Astrocyte of the cerebellum (primary cell): ENCODE results near the gene ABCB8.

Experiments used
- DNase-seq: peaks from one replicate; pipeline ENCODE4 v3.0.0-alpha.2; 2011; ENCODE audit warnings: low read depth
- H3K4me3 ChIP-seq: 2 replicates; pipeline ENCODE4 v1.5.1; 2011; ENCODE audit warnings: mild to moderate bottlenecking, low read depth, low read length, moderate library complexity
- in situ Hi-C: cut with HindIII; loops from 2 replicates; pipeline ENCODE4 v1.10.0; 2017; ENCODE audit warnings: low sequenced_read_pairs
- TF ChIP-seq, protein P1 (sequence below): IDR thresholded peaks from 2 replicates; pipeline ENCODE4 v1.5.1; 2012; ENCODE audit warnings: low read length, low read depth, moderate library complexity, mild to moderate bottlenecking; ENCODE audit errors: missing control alignments

Gene ABCB8

DNA sequence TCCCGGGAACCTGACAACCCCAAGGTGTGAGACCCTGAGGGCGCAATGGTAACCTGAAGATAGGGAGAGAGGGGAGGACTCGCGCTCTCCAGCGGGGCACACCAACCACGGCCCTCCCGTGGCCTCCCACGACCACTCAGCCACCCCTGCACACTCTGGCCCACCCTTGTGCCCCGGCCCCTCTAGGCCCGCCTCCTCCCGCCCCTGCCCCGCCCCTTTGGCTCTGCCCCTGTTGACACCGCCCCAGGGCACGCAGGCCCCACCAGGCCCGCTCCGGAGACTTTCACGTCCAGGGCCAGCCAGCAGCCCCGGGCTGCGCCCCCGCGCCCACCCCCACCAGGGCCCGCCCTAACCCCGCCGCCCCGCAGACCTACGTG lies 14.9 kb upstream of the ABCB8 start:
- TF ChIP-seq, protein P1, sequence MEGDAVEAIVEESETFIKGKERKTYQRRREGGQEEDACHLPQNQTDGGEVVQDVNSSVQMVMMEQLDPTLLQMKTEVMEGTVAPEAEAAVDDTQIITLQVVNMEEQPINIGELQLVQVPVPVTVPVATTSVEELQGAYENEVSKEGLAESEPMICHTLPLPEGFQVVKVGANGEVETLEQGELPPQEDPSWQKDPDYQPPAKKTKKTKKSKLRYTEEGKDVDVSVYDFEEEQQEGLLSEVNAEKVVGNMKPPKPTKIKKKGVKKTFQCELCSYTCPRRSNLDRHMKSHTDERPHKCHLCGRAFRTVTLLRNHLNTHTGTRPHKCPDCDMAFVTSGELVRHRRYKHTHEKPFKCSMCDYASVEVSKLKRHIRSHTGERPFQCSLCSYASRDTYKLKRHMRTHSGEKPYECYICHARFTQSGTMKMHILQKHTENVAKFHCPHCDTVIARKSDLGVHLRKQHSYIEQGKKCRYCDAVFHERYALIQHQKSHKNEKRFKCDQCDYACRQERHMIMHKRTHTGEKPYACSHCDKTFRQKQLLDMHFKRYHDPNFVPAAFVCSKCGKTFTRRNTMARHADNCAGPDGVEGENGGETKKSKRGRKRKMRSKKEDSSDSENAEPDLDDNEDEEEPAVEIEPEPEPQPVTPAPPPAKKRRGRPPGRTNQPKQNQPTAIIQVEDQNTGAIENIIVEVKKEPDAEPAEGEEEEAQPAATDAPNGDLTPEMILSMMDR = no peak
- peak overlapping the region; percentile 23 for H3K4me3 ChIP-seq
- in situ Hi-C loops = no loop called here

DNA sequence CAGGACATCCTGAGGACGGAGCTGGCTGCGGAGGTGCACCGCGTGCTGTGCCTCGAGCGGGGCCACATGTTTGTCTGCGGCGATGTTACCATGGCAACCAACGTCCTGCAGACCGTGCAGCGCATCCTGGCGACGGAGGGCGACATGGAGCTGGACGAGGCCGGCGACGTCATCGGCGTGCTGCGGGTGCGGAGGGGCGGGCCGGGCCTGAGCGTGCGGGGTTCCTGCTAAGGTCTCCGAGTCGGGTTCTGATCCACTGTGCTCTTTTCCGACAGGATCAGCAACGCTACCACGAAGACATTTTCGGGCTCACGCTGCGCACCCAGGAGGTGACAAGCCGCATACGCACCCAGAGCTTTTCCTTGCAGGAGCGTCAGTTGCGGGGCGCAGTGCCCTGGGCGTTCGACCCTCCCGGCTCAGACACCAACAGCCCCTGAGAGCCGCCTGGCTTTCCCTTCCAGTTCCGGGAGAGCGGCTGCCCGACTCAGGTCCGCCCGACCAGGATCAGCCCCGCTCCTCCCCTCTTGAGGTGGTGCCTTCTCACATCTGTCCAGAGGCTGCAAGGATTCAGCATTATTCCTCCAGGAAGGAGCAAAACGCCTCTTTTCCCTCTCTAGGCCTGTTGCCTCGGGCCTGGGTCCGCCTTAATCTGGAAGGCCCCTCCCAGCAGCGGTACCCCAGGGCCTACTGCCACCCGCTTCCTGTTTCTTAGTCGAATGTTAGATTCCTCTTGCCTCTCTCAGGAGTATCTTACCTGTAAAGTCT lies 14.3 kb upstream of the ABCB8 start:
- H3K4me3 ChIP-seq = peak overlapping the region; percentile 23
- TF ChIP-seq, protein P1 = no peak
- in situ Hi-C loops = no loop called here
- DNase-seq = no peak

More for the DNA sequence above, 14.9 kb upstream of the ABCB8 start:
- no peak for DNase-seq

DNA sequence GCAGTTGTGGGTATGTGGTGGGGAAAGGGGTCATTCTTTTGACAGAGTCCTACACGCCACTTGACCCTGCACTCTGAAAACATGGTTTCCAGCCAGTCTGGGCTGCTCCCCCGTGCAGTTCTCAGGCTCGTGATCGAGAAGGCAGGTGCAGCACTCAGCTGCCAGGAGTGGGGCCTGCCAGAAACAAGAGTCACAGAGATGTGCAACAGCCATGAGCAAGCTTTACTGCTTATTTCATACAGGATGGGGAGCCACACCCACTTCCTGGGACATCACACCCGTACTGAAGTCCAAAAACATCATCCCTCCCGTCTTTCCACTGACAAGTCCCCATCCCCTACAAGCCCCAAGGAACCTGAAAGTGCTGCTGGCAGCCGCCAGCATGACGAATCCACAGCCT lies 13.3 kb upstream of the ABCB8 start:
- TF ChIP-seq, protein P1 = no peak
- in situ Hi-C loops = no loop called here
- H3K4me3 ChIP-seq = no peak overlapping the region
- DNase-seq = no peak

DNA sequence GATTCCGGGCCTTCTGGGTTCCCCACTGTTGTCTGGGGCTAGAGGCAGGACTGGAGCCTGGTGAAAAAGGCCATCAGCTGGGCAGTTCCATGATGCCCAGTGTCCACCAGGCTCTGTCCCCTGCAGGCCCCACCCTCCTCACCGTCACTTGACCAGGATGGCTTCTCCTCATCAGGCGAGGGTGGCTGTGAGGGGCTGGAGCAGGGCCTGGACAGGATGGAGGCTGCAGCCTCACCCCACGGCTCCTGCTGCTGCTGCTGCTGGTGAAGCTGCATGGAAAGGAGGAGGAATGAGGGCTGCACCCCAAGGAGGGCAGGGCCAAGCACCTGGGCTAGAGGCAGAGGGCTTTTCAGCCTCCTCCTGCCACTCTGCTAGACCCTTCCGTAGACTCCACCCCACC lies 12.3 kb upstream of the ABCB8 start:
- in situ Hi-C loops = no loop called here
- no peak overlapping the region for H3K4me3 ChIP-seq
- TF ChIP-seq, protein P1 = no peak
- DNase-seq = no peak

DNA sequence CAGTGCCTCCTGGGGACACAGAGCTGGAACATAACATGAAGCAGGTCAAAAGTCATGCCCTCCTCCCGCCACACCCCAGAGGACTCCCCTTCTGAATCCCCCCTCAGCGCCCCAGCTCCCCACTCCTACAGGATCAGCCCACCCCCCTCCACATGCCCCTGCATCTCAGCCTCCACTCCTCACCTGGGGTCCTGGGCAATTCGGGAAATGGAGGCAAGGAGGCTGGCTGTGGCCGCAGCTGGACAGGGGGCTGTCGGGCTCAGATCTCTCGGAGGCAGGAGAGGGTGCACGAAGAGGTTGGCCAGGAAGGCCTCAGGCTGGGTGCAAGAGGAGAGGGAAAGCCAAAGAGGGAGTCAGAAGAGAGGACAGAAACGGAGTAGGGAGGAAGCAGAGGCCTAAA lies 11.7 kb upstream of the ABCB8 start:
- TF ChIP-seq, protein P1 = no peak
- DNase-seq = no peak
- in situ Hi-C loops = no loop called here
- H3K4me3 ChIP-seq = no peak overlapping the region

DNA sequence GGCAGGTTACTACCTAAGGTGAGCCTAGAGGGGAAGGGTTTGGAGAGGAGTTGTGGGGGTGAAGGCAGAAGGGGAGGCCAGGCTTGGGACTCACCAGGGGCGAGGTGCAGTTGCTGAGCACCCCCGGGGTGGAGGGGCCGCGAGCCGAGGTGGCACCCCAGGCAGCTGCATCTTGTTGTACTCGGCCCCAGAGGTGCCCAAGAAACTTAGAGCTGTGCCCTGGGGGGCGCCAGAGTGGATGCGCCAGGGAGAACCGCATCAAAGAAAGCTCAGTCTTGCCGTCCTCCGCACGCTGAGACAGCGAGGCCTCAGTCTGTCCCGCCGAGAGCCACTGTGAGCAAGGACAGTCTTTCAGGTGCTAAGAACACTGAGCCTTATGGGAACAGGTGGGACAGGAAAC lies 11.3 kb upstream of the ABCB8 start:
- in situ Hi-C loops = no loop called here
- TF ChIP-seq, protein P1 = no peak
- no peak for DNase-seq
- no peak overlapping the region for H3K4me3 ChIP-seq
